SK-N-MC (cell line): Measurements from ENCODE around the gene PDLIM7.

Source experiments
- EZH2 ChIP-seq: fragments of 200-600 bp; sonication (generic); IDR thresholded peaks from one replicate; pipeline ENCODE4 v1.6.1; 2017; ENCODE audit warnings: antibody characterized with exemption
- FOXP2 ChIP-seq: optimal IDR thresholded peaks from 2 replicates; pipeline ENCODE3; 2011; ENCODE audit warnings: mild to moderate bottlenecking, moderate library complexity; ENCODE audit not compliant: insufficient read depth; ENCODE audit errors: extremely low read length, control extremely low read depth
- POLR2AphosphoS5 ChIP-seq: IDR thresholded peaks from 2 replicates; pipeline ENCODE4 v1.6.1; 2012; ENCODE audit warnings: mild to moderate bottlenecking, low read depth, low read length, borderline replicate concordance

DNA sequence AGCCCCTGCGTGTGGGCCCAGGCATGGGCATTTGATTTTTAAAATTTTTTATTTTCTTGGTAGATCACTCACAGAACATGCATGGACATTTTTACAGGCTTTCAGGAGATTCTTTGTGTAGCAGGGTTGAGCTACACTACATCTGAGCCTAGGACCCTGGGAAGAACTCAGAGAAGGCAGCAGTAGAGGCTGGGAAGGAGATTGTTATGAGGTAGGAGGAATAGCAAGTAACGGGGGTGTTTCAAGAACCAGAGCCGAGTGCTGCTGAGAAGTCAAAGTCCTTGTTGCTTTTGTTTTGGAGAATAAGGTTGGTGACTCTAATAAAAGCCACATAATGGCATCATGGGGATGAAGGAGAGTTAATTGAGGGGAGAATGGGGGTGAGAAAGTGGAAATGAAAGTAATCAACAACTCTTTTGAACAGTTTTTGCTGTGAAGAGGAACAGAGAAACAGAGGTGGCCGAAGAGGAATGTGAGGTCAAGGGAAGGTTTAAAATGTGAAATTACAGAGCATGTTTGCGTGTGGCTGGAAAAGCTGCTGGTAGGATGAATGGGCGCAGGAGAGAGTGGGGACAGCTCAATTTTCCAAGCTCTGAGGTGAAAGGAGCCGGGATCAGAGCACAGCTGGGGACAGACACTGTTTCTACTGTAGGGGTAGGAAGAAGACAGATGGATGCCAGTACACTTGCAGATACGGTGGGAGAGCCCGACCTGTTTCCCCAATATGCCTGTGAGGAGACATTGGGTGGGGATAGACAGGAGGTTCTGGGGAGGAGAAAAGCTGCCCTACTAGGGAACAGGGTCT lies 4.7 kb upstream of the PDLIM7 start:
- TF ChIP-seq EZH2, result no peak
- TF ChIP-seq POLR2AphosphoS5, result no peak
- TF ChIP-seq FOXP2, result no peak
